ENCODE results near the gene KCTD6.

Gene KCTD6

DNA sequence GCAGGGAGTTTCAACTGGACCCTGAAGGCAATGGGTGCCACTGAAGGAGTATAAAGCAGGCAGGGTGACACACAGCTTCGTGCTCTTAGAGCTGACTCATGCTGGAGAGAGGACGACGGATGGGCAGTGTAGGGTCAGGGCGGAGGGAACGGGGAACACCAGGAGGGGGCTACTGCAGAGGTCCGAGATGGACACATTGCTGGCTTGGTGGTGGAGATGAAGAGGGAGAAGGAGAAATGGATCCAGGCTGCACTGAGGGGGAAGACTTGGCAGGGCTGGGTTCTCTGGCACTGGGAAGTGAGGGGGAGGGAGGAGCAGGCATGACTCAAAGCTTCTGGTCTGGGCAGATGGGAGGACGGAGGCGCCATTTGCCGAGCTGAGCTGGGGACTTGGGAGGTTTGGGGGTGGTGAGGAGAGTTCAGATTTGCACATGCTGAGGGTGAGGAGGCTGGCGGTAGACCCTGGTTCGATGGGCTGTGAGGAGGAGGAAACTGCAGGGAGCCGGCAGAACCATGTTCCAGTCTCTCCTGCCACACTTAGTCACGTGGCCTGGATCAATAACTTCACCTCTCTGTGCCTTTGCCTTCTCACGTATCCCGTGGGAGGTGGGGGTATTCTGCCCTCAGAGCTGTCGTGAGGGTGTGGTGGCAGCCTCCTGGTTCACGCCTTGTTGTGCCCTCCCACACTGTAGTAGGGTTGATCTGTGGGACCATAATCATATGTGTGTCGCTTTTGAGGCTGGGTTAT, 4.6 kb upstream of the KCTD6 start:
- no peak for DNase-seq

DNA sequence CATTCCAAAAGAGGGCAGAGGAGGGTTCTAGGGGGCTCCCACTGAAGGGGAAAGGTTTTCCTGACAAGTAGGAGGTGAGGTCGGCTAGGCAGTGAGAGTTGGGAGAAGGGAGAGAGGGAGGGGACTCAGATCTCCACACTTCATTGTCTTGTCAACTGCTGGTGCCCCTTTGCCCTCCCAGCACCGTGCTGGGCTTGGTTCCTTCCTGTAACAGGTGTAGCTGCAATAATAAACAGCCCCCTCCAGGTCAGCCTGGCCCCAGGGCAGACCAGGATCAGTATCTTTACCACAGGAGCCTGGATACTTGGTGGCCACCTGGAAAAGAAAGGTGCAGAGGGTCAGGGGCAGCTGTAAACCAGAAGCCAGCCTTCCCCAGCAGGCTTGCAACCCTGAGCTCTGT, 2.9 kb upstream of the KCTD6 start:
- DNase-seq: no peak

DNA sequence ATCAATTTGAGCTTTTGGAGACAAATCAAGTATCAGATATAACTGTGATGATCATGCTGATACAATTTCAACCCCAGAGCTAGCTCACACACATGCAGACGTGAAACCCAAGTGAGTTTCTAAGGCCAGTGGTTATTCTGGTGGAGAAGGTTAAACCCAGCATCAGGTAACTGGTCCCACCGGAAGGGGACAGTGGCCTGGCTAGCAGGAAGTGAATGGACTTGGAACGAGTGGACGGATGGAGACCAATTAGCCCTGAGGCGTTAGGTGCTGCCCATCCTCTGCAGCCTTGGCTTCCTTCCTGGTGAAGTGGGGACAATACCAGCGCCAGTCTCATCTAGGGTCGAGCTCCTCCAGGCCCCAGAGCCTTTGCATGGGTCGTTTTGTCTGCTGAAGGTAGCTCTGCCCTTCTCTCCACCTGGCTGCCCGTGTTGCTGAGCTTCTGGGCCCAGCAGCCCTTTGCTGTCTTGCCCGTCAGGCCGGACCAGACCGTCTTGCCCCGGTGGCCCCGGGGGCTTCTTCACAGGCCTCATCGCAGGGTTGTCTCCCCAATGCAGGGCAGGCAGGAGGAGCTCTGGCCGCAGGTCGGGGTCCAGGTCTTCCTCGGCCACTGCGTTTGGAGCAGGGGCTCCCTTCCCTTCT, 915 bp upstream of the KCTD6 start:
- DNase-seq: no peak

DNA sequence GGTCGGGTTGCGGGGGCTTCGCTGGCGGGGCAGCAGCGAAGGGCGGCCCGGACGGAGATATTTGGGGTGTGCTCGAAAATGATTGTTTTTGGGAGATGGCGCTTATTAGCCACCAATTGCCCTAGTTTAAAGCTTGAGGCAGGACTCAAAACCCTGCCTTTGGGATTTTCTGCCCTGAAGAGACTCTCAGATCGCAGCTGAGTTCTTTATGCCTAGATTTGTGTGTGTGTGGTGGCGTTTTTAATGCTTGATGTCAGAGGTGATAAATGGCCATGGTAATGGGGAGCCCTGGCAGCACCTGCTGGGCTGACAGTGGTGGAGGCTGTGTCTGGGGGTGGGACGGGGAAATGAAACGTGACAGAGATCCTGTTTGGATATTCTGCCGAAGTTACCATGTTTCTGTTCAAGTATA, 604 bp downstream of the KCTD6 start:
- DNase-seq: peak; percentile 19

DNA sequence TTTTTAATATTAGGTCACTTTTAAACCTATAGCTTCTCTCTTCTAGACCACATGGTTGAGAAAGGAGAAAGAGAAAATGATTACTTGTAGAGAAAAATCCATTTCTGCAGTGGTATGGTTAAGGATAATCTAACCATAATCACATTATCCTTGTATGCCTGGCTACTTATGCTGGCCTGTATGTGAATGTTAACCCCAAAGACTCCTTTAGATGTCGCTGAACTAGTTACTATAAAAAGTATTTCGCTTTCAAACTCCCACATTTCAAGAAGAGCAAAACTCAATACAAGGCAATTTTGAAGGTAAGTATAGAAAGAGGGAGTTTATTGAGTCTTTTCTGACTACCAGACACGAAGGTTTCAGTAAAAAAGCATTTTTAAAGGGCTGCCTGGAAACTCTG, 2.2 kb downstream of the KCTD6 start:
- DNase-seq: no peak

DNA sequence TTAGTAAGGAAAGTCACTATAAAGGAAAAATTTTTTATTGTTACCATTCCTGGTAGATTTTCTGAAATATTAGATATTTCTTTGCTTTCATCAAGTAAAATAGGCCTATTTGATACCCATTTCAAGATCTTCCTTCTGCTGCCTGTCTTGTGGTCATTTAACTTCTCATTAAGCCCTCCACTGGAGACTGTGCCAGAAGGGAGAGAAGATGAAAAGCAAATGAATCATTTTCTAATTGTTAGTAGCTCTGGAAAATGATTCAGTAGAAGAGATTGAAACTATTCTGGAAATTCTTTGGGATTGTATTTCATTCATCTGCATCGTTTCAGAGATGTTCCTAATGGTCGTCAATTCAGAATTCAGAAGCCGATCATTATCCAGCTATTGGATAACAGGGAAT, 3.2 kb downstream of the KCTD6 start:
- DNase-seq: no peak

DNA sequence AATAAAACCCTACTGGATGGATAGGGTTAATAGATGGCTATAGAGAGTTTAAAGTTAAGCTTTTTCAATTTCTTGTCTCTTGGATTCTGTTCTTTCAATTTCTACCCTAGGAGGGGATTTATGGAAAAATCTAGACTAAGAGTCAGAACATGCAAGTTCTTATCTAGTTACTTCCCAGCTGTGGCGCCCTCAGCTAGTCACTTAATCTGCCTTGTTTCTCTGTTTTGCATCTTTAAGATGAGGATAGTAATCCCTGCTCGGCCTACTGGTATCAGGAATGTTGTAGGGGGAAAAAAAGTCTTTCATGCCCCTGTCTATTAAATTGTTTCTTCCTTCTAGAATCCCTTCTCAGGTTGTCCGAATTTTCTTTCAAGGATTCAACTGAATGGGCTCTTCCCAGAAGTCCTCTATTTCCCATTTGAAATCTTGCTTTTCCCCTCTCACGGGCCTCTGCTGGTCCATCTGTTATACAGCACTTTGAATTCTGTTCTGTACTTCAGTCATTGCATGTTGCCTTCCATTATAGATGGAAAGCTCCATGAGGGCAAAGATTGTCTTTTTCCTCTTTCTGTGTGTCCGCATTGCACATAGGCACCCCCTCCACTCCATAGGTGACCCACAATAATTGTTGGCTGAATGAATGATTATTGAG, 4.4 kb downstream of the KCTD6 start:
- no peak for DNase-seq

DNA sequence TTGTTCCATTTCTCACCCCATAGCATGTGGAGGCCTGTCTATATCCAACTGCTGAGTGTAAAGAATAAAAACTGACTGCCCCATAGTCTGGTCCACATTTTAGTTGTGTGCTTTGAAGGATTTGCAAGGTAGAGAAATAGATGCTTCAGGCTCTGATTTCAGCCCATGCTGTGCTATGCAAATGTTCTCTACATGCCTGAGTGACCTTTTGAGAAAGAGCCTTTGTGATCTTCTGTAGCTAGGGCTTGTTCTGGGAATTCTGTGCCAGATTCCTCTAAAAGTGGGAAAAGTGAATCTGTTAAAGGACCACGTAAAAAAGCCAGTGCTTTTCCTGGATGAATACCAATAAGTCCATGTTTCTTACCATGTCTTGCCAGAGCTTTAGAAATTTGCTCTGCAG, 5.2 kb downstream of the KCTD6 start:
- no peak for DNase-seq

DNA sequence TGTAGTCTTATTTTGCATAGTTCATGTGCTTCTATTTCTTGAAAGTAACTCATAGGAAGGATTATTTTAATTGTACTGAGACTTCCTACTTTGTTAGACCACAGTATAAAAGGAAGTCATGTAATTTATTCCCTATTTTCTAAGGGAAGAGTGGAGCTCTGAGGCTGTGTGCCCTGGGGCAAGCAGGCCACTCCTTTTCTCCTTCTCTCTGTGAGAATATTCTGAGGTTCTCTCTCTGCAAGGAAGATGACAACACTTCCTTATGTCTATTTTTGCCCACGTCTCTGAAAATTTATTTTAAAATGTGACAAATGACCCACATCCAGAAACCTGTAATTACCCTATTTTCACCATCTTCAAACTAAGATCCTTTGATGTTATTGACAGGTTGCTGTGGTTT, 11.0 kb downstream of the KCTD6 start:
- DNase-seq: no peak

DNA sequence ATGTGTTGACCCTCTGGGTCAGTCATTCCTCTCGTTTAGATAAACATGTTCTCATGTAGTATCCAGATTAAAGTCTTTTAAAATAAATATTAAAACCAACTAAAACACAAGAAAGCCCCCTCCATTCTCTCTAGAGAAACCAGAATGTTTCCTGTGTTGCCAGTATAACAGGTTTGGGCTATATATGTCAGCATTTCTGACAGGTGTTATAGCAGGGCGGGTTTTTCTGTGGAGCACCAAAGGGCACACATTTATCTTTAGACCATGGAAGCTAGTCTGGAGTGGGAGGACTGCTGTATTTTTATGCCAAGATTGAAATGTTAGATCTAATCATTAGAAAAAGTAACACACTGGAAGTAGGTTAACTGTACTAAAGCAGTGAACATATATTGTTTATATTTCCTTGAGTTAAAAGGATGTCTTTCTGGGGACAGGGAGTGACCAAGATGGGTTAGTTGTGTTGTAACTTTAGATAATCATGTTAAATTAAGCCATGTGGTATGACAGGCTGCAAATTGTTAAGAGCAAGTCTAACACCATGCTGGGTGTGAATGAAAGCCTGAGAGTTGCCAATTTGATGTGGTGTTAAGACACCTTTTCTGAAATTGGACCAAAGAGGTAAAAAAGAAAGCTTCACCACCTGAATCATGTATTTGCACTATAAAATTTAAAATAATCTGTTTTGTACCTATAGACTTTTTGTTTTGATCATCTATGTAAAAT, 15.6 kb downstream of the KCTD6 start:
- DNase-seq: no peak

DNA sequence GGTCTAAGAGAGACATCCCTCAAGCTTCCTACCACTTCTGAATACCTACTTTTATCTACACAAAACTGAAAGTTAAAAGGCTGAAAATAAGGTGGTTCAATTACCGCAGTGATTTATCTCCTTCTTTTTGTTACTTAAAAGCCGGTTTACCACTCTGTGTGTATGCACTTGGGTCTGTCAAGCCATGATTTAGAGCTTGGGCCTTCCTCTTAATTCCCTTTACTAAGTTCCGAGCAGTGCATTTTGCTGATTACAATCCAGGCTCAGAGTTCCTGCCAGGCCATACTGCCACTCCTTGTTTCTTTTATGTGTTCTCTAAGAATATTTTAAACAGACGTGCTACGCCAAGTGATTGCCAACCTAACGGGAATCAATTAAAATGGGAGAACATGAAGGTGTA, 16.5 kb downstream of the KCTD6 start:
- no peak for DNase-seq

DNA sequence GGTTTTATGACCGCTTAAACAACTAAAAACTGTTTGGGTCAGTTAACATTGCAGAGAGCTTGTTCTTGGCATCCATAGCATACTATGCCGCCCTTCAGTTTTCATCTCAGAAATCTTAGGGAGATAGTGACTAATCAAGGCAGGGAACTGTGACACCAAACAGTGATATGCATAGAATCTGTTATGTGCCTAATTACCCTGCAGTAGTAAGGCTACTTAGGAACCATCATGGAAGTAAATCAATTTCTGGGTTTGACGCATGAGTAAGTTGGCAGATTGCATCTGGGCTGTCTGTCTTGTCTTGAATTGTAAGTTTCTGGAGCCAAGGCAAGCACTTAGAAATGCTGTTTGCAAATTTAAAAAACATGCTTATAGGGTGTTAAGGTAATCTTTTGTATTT, 22.5 kb downstream of the KCTD6 start:
- DNase-seq: no peak

DNA sequence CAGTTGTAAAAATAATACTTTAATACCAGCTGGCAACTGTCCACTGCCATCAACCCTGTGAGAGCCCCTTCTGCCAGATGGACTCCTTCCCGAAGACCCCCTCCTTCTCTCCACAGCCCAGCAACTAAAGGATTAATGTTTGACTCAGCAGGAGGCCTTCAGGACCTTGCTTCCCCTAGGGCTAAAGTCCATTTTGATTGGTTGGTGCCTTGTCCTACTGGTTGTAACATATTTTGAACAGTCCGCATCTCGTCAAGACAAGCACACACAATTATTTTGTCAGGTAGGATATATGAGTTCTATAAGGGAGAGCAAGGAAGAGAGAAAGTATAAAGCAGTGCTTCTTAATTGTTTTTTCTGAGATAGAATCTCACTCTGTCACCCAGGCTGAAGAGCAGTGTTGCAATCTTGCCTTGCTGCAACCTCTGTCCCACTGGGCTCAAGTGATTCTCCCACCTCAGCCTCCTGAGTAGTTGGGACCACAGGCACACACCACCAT, 26.4 kb downstream of the KCTD6 start:
- DNase-seq: no peak

DNA sequence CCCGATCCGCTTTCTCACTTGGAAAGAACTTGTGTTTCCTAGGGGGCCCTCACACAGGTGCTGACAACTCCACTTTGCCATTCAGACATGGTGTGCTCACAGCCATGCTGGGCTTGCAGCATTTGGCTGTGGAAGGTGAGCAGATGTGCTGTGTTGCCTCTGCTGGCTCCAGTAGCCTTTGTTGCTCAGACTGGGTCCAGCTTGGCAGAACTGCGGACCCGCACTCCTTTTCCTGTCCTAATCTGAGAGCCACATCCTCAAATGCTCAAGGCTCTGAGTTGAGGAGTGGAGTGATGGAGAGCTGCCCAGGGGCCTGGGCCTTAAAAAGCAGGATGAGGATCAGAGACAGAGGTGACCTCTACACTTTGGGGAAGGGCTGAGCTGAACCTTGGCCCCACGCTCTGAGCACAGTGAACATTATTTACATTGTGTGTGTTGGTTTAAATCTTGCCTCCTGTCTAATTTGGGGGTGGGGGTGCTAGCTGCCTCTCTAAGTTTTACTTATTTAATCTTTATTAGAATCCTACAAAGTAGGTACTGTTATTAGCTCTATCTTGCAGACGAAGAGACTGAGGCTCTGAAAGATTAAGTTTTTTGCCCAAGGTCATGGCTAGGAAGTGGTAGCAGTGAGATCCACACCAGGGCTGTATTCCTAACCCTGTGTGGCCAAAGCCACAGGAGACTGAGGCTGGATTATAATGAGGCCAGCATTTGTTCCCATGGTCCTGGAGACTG, 27.9 kb downstream of the KCTD6 start:
- DNase-seq: no peak

DNA sequence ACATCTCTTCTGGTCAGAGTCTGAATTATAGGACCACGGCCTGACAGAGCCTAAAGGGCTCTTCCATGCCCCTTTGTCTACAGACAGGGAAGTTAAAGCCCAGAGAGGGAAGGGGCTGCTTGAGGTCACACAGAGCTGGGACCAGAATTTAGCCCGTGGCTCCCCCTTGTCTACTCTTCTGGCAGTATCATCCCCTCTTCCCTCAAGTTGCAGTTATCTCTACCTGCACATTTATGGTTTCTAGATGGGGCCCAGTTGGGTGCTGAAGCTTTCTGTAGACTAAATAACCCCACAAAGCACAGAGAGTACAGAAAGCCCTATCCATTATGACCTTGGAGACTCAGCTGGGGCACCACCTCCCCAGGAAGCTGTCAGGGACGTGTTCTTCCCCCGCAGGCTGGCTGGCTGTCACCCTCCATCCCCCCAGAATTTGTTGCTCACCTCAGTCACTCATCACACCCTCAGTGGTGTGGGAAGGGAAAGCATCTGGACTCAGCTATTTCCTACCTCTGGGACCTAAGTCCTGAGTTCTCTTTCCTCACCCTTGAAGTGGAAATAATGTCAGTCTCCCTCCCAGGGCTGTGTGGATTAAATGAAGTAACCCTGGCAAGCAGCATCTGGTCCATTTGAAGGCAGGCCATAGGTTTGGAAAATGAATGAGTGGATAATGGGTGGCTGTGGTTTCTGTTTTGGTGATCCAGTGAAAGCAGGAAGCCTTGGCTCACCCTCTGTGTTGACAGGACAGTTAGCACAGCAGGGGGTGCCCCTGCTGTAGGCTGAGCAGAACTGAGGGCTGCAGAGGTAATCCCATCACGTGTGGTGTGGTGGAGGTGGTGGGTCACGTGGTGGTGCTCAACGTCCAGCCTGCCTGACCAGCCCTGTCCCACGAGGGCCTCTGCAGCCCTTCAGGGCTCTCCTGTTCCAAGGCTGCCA, 28.8 kb downstream of the KCTD6 start:
- no peak for DNase-seq

DNA sequence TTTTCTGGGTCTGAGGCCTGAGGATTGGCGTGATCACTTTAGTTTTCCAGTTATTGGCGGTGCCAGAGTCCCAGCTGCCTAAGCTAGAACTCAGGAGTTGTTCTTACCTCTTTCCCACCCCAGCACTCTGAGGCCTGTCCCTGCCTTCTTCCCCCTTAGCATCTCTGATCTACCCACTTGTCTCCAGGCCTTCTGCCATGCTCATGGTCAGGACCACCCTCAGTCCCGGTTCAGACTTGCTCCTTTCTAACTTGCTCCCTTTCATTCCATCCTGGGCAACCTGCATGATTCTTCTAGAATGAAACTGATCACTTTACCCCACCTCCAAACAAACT, 29.4 kb downstream of the KCTD6 start:
- DNase-seq: no peak

DNA sequence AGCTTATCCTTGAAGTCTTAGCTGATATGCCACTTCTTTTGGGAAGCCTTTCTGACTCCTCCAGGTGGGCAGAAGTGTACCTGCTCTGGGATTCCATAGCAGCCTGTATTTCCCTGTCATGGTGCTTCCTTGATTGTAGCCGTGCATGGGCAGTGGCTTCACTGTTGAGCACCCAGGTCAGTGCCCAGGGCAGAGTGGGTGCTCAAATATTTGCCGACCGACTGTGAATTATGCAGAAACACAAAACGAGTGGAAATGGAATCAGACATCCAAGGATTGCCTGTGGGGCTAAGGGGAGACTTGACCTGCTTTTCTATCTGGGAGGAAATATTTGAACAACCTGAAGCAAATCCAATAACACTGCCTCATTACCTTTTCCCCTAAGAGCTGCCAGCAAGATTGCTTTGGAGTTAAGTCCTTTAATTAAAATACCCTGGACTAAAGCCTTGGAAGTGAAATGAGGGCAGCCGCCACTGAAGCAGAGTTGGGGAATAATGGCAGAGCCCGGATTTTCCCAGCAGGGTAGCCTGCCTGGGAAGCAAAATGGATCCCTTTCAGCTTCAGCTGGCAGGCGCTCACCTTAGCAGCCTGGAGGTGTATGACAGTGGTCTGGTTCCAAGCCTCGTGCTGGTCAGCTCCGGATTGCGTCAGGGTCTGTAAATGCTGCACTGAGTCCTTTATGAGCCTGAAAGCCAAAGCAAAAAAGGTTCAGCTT, 30.2 kb downstream of the KCTD6 start:
- DNase-seq: no peak

DNA sequence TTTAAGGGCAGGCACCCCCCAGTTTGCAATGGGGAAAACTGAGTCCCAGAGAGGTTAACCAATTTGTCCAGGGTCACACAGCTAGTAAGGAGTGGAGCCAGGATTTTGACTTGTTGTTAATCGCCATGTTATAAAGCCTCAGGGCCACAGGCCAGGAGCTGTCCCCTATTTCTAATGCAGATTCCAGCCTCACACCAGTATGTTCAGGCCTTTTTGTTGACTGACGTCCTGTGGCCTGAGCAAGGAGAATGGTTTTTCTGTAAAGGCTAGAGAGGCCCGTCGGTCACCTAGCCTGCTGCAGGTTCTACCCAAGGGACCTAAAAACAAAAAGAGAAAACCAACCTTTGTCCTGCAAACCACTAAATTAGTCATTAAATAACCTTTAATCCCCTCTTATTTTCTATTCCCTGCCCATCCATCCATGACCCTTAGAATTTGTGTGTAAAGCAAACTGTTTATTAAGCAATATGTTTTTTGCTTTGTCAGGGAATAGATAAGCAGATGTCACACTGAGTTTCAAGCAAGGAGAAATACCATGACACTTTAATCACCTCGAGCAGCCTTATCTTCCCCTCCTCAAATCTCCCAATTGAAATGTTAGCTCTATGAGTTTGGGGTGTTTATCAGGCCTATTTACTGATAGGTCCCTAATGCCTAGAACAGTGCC, 31.0 kb downstream of the KCTD6 start:
- DNase-seq: no peak

DNA sequence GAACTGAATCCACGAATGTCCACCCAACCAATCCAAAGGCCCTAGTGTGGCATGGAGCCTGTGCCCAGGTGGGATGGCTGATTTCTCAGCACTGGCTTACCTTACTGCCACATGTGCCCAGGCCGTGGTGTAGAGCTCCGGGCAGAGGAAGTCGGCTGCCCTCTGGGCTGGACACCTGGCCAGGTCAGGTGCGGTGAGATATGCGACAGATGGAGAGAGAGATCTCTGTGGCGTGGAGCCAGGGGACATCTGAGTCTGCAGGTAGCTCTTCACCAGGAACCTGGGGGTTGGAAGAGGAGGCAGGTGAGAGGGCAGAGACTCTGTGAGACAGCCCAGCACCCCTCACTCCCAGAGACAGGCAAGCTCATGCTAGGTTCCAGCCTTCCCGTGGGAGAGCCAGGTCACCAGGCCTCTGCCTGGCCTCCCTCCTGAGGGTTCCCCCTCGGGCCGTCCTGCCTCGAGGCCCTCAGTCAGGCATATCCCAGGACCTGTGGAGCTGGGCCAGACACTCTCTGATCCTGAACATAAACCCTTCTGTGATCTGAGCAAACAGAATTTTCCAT, 32.5 kb downstream of the KCTD6 start:
- DNase-seq: no peak

DNA sequence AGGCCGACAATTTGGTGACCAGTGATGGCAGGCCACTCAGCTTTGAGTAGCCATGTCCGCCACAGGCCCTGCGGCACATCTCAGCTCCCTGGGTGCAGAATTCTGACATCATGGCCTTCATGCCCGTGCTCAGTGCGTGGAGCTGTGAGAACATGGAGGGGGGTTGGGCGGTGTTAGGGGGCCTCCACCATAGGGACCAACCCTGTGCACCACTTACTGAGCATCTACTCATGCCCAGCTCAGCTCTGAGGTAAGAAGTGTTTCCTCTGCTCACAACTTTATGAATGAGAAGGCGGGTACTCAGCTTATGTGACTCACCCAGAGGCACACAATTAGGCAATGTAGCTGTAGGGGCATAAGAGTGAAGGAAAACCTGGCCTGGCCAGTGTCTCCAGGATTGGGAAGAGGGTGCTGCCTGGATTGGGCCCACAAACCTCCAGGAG, 34.6 kb downstream of the KCTD6 start:
- DNase-seq: no peak

Data from activated T-cell treated with anti-CD3 and anti-CD28 coated beads for 4 hours (primary cell).